GM12878 (cell line): ENCODE measurements around the gene KDM2A. TPM values are rescaled to one million over a fixed set of nuclear protein-coding genes. Genes with fewer than 3 reads are reported as not detected.
A peak's percentile ranks its signal among the peaks of the same experiment; 100 is the strongest.

Source experiments
- ATAC-seq: fragments of 200-7000 bp; cut with Tn5 transposase; 3 replicates; pipeline ENCODE4 v1.9.1; 2020; ENCODE audit warnings: mild to moderate bottlenecking, moderate library complexity
- BruUV-seq: library from RNA; stranded (reverse); fragments of 400-500 nt; replicated peaks from 2 replicates; lab custom pipeline; 2021; lab: Mats Ljungman, UMichigan
- CTCF ChIA-PET: fragments of 300-600 bp; sonication (Branson Sonifier 250); formaldehyde crosslinking; extraction: SDS; loops from one replicate; lab custom pipeline; 2021; ENCODE audit warnings: inconsistent platforms; lab: Yijun Ruan, JAX
- POLR2A ChIA-PET: fragments of 350-600 bp; formaldehyde crosslinking; extraction: SDS; loops from one replicate; lab custom pipeline; 2021; ENCODE audit warnings: inconsistent platforms; lab: Charles Lee
- RAD21 ChIA-PET: fragments of 300-600 bp; sonication (Branson Sonifier 250); formaldehyde crosslinking; loops from one replicate; lab custom pipeline; 2023; ENCODE audit warnings: antibody characterized with exemption; ENCODE audit not compliant: unreplicated experiment; lab: Charles Lee
- SMC1A ChIA-PET: fragments of 300-600 bp; sonication (Branson Sonifier 250); formaldehyde crosslinking; loops from one replicate; lab custom pipeline; 2023; ENCODE audit not compliant: unreplicated experiment, uncharacterized antibody; lab: Charles Lee
- DNase-seq: peaks from one replicate; pipeline ENCODE4 v3.0.0-alpha.2; 2011; ENCODE audit warnings: low read depth, low spot score
- FAIRE-seq: peaks from 3 replicates; lab custom pipeline; 2011; peaks lifted over from hg19 to GRCh38; lab: Jason Lieb, UNC
- H2AFZ ChIP-seq: 2 replicates; pipeline ENCODE4 v1.6.0; 2011; ENCODE audit warnings: low read depth, low read length, control low read depth; ENCODE audit not compliant: control insufficient read depth
- H3K27ac ChIP-seq: 2 replicates; pipeline ENCODE4 v1.5.1; 2011; ENCODE audit warnings: control low read depth; ENCODE audit not compliant: control insufficient read depth, insufficient read depth
- H3K27me3 ChIP-seq, 2 experiments: replicated peaks in 1 of 2; 2 replicates each; pipeline versions ENCODE4 v1.6.0 to v1.6.1; 2011; ENCODE audit warnings: low read length in 1 of 2; ENCODE audit not compliant: control insufficient read depth in 2 of 2, insufficient read depth in 2 of 2
- H3K36me3 ChIP-seq, 2 experiments: 2 replicates each; pipeline ENCODE4 v1.5.1; 2011; ENCODE audit warnings: low read length in 1 of 2; ENCODE audit not compliant: control insufficient read depth in 2 of 2, insufficient read depth in 2 of 2
- H3K4me1 ChIP-seq: 2 replicates; pipeline ENCODE4 v1.6.1; 2011; ENCODE audit warnings: mild to moderate bottlenecking, low read length, moderate library complexity, mixed read lengths; ENCODE audit not compliant: control insufficient read depth, insufficient read depth
- H3K4me2 ChIP-seq: 2 replicates; pipeline ENCODE4 v1.6.0; 2011; ENCODE audit warnings: control low read depth; ENCODE audit not compliant: control insufficient read depth, insufficient read depth
- H3K4me3 ChIP-seq: fragments of 200-600 bp; sonication (generic); 2 replicates; pipeline ENCODE4 v1.5.1; 2016
- H3K79me2 ChIP-seq: 2 replicates; pipeline ENCODE4 v1.6.0; 2011; ENCODE audit warnings: low read length; ENCODE audit not compliant: control insufficient read depth, insufficient read depth
- H3K9ac ChIP-seq: 2 replicates; pipeline ENCODE4 v1.8.0; 2011; ENCODE audit warnings: low read length, control low read depth, mixed read lengths; ENCODE audit not compliant: control insufficient read depth, insufficient read depth
- H3K9me3 ChIP-seq: replicated peaks from 3 replicates; pipeline ENCODE4 v1.5.1; 2011; ENCODE audit warnings: mild to moderate bottlenecking, low read length; ENCODE audit not compliant: control insufficient read depth, insufficient read depth
- H4K20me1 ChIP-seq: 2 replicates; pipeline ENCODE4 v1.6.0; 2011; ENCODE audit not compliant: control insufficient read depth, insufficient read depth
- GATAD2B ChIP-seq: fragments of 450-650 bp; conservative IDR thresholded peaks from 2 replicates; pipeline ENCODE4 v1.6.1; 2017; ENCODE audit warnings: low read depth, mild to moderate bottlenecking, moderate library complexity
- HDAC2 ChIP-seq: fragments of 200-600 bp; sonication (generic); IDR thresholded peaks from 2 replicates; pipeline ENCODE4 v1.6.1; 2017
- JUND ChIP-seq: IDR thresholded peaks from 2 replicates; pipeline ENCODE4 v1.6.1; 2012; ENCODE audit warnings: low read depth, mild to moderate bottlenecking, low read length, improper control_type of control experiment, moderate library complexity
- POLR2AphosphoS5 ChIP-seq: IDR thresholded peaks from 2 replicates; pipeline ENCODE4 v1.6.1; 2011; ENCODE audit warnings: mild to moderate bottlenecking, low read length, inconsistent platforms
- WGBS: methylation state at CpG from one replicate; pipeline ENCODE4 v1.1.6; 2016; ENCODE audit warnings: low lambda C conversion rate; ENCODE audit not compliant: insufficient replicate concordance, insufficient coverage; ENCODE audit errors: missing lambda C conversion rate; 5-methylcytosine and 5-hydroxymethylcytosine counted together
- in situ Hi-C: fragments of 300-500 bp; cut with MboI; formaldehyde crosslinking; loops from 9 replicates; pipeline ENCODE4 v1.14.3; 2018; ENCODE audit warnings: mixed read lengths
- intact Hi-C: fragments of 100-400 bp; cut with micrococcal nuclease; formaldehyde crosslinking; loops from one replicate; pipeline ENCODE4 v1.14.2; 2022; ENCODE audit not compliant: unreplicated experiment
- polyA plus RNA-seq, 11 experiments: library from polyadenylated mRNA; depleted of rRNA in 4 of 11; unstranded in 6 of 11; stranded (reverse) in 5 of 11; fragments of >200 nt; fragmentation: Nextera tagmentation in 4 of 11; fragmentation: Illumina TruSeq in 1 of 11; extraction: Ambion mirVana in 4 of 11; extraction: Trizol in 1 of 11; gene quantifications; 1 replicate in 1 of 11; 2 replicates in 10 of 11; pipeline versions ENCODE4 v1.2.1 to v1.2.3, GENCODE V29; 2011 to 2016; ENCODE audit warnings: inconsistent platforms in 2 of 11, missing spikeins in 2 of 11, low read depth in 1 of 11
- total RNA-seq, 4 experiments: library from RNA; depleted of rRNA in 3 of 4; stranded (reverse); fragments of >200 nt in 3 of 4; fragmentation: Illumina TruSeq in 1 of 4; extraction: Trizol in 1 of 4; gene quantifications; 2 replicates each; pipeline versions ENCODE4 v1.2.1 to v1.2.3, GENCODE V29; 2013 to 2021
- TF ChIP-seq, protein P1 (sequence below): IDR thresholded peaks from 2 replicates; pipeline ENCODE4 v1.6.1; 2011; ENCODE audit warnings: borderline replicate concordance, low read depth, mild to moderate bottlenecking, moderate library complexity, low read length; ENCODE audit not compliant: insufficient read depth, poor library complexity, severe bottlenecking
- TF ChIP-seq, protein P2 (sequence below): IDR thresholded peaks from 2 replicates; pipeline ENCODE4 v1.6.1; 2012; ENCODE audit warnings: improper control_type of control experiment, low read depth, low read length; ENCODE audit not compliant: insufficient replicate concordance

Gene KDM2A
- total and polyA plus RNA-seq, 10 of the 15 experiments (the other 5 are each of a cell fraction or from before 2014, with no cell fraction given), result 10.5 to 69.3 (median 41.6) TPM

DNA sequence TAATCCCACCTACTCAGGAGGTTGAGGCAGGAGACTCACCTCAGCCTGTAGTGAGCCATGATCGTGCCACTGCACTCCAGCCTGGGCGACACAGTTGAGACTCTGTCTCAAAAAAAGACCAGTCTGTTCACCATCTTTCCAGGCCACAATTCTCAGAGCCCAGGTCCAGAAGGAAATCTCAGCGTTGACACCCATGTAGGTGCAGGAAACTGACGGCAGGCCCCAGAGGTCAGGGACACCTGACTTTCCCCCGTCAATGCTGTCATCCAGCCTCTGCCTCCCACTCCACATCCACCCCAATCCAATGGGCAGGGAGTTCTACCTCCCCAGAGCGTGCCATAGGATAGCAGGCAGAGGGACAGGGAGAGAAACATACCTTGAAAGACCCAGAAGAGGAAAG, 141.3 kb downstream of the KDM2A start:
- SMC1A ChIA-PET, result no interaction called here
- Histone ChIP-seq H3K4me1 (peaks cover 7% of the 10 kb centered on the region), H3K4me3 (no peak overlapping the region), H3K27ac (no peak overlapping the region), H3K4me2 (no peak overlapping the region), H3K36me3 (peaks cover 8 to 13% of the 10 kb centered on the region in 2 experiments), H3K79me2 (no peaks in the 10 kb centered on the region), H3K27me3 (no peaks in the 10 kb centered on the region), H2AFZ (no peak overlapping the region), H3K9me3 (no peaks in the 10 kb centered on the region), H4K20me1 (no peaks in the 10 kb centered on the region)
- 72% methylated on average over 6 of the region's 6 CpGs for WGBS
- DNase-seq (no peak), FAIRE-seq (no peak), ATAC-seq (no peak)
- intact Hi-C loops (loop anchor here (10.0 kb wide), 1 partner anchor 224 kb away; the partner anchor contains the start of gene AIP), in situ Hi-C loops (loop anchor here (5.0 kb wide), 2 partner anchors 57 to 122 kb away; no protein-coding TSS in a partner anchor)
- CTCF ChIA-PET, result no interaction called here
- RAD21 ChIA-PET, result no interaction called here
- no TSS peak for BruUV-seq
- POLR2A ChIA-PET, result no interaction called here
- TF ChIP-seq, protein P1, sequence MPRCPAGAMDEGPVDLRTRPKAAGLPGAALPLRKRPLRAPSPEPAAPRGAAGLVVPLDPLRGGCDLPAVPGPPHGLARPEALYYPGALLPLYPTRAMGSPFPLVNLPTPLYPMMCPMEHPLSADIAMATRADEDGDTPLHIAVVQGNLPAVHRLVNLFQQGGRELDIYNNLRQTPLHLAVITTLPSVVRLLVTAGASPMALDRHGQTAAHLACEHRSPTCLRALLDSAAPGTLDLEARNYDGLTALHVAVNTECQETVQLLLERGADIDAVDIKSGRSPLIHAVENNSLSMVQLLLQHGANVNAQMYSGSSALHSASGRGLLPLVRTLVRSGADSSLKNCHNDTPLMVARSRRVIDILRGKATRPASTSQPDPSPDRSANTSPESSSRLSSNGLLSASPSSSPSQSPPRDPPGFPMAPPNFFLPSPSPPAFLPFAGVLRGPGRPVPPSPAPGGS, result peak; percentile 15
- TF ChIP-seq HDAC2 (no peak), JUND (no peak), POLR2AphosphoS5 (no peak), GATAD2B (no peak)
- TF ChIP-seq, protein P2, sequence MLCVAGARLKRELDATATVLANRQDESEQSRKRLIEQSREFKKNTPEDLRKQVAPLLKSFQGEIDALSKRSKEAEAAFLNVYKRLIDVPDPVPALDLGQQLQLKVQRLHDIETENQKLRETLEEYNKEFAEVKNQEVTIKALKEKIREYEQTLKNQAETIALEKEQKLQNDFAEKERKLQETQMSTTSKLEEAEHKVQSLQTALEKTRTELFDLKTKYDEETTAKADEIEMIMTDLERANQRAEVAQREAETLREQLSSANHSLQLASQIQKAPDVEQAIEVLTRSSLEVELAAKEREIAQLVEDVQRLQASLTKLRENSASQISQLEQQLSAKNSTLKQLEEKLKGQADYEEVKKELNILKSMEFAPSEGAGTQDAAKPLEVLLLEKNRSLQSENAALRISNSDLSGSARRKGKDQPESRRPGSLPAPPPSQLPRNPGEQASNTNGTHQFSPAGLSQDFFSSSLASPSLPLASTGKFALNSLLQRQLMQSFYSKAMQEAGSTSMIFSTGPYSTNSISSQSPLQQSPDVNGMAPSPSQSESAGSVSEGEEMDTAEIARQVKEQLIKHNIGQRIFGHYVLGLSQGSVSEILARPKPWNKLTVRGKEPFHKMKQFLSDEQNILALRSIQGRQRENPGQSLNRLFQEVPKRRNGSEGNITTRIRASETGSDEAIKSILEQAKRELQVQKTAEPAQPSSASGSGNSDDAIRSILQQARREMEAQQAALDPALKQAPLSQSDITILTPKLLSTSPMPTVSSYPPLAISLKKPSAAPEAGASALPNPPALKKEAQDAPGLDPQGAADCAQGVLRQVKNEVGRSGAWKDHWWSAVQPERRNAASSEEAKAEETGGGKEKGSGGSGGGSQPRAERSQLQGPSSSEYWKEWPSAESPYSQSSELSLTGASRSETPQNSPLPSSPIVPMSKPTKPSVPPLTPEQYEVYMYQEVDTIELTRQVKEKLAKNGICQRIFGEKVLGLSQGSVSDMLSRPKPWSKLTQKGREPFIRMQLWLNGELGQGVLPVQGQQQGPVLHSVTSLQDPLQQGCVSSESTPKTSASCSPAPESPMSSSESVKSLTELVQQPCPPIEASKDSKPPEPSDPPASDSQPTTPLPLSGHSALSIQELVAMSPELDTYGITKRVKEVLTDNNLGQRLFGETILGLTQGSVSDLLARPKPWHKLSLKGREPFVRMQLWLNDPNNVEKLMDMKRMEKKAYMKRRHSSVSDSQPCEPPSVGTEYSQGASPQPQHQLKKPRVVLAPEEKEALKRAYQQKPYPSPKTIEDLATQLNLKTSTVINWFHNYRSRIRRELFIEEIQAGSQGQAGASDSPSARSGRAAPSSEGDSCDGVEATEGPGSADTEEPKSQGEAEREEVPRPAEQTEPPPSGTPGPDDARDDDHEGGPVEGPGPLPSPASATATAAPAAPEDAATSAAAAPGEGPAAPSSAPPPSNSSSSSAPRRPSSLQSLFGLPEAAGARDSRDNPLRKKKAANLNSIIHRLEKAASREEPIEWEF, result no peak
- TF ChIP-seq, all 136 proteins: peak for 1
- H3K9ac ChIP-seq, result no peak overlapping the region
